ENCODE data around the gene CD81.

GRCh38 chr11:2394818-2395105 lies 17.7 kb downstream of the CD81 start:
- TF ChIP-seq, protein P1, sequence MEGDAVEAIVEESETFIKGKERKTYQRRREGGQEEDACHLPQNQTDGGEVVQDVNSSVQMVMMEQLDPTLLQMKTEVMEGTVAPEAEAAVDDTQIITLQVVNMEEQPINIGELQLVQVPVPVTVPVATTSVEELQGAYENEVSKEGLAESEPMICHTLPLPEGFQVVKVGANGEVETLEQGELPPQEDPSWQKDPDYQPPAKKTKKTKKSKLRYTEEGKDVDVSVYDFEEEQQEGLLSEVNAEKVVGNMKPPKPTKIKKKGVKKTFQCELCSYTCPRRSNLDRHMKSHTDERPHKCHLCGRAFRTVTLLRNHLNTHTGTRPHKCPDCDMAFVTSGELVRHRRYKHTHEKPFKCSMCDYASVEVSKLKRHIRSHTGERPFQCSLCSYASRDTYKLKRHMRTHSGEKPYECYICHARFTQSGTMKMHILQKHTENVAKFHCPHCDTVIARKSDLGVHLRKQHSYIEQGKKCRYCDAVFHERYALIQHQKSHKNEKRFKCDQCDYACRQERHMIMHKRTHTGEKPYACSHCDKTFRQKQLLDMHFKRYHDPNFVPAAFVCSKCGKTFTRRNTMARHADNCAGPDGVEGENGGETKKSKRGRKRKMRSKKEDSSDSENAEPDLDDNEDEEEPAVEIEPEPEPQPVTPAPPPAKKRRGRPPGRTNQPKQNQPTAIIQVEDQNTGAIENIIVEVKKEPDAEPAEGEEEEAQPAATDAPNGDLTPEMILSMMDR (conservative IDR thresholded peaks at IDR 0.05; ENCODE audit: low read depth in 2 of 2), result no peak
- TF ChIP-seq EZH2 (IDR thresholded peaks at IDR 0.05; ENCODE audit: low read depth, unreplicated experiment), result no peak
- no peak for TF ChIP-seq POLR2AphosphoS5 (IDR thresholded peaks at IDR 0.05; ENCODE audit: low read depth)
- no peak for TF ChIP-seq ZNF331 (CRISPR knock-in tag; IDR thresholded peaks at IDR 0.05; ENCODE audit: low read depth)
- TF ChIP-seq, protein P2, sequence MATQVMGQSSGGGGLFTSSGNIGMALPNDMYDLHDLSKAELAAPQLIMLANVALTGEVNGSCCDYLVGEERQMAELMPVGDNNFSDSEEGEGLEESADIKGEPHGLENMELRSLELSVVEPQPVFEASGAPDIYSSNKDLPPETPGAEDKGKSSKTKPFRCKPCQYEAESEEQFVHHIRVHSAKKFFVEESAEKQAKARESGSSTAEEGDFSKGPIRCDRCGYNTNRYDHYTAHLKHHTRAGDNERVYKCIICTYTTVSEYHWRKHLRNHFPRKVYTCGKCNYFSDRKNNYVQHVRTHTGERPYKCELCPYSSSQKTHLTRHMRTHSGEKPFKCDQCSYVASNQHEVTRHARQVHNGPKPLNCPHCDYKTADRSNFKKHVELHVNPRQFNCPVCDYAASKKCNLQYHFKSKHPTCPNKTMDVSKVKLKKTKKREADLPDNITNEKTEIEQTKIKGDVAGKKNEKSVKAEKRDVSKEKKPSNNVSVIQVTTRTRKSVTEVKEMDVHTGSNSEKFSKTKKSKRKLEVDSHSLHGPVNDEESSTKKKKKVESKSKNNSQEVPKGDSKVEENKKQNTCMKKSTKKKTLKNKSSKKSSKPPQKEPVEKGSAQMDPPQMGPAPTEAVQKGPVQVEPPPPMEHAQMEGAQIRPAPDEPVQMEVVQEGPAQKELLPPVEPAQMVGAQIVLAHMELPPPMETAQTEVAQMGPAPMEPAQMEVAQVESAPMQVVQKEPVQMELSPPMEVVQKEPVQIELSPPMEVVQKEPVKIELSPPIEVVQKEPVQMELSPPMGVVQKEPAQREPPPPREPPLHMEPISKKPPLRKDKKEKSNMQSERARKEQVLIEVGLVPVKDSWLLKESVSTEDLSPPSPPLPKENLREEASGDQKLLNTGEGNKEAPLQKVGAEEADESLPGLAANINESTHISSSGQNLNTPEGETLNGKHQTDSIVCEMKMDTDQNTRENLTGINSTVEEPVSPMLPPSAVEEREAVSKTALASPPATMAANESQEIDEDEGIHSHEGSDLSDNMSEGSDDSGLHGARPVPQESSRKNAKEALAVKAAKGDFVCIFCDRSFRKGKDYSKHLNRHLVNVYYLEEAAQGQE (IDR thresholded peaks at IDR 0.05; ENCODE audit: unreplicated experiment), result no peak
- TF ChIP-seq EZH2phosphoT487 (IDR thresholded peaks at IDR 0.05; ENCODE audit: unreplicated experiment), result no peak
- TF ChIP-seq ZNF462 (CRISPR knock-in tag; IDR thresholded peaks at IDR 0.05), result no peak
- no peak for TF ChIP-seq JUNB (IDR thresholded peaks at IDR 0.05; ENCODE audit: unreplicated experiment)
- TF ChIP-seq NANOG (IDR thresholded peaks at IDR 0.05; ENCODE audit: borderline replicate concordance), result no peak
- TF ChIP-seq ZNF114 (CRISPR knock-in tag; IDR thresholded peaks at IDR 0.05), result no peak
- TF ChIP-seq, protein P3, sequence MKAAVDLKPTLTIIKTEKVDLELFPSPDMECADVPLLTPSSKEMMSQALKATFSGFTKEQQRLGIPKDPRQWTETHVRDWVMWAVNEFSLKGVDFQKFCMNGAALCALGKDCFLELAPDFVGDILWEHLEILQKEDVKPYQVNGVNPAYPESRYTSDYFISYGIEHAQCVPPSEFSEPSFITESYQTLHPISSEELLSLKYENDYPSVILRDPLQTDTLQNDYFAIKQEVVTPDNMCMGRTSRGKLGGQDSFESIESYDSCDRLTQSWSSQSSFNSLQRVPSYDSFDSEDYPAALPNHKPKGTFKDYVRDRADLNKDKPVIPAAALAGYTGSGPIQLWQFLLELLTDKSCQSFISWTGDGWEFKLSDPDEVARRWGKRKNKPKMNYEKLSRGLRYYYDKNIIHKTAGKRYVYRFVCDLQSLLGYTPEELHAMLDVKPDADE (IDR thresholded peaks at IDR 0.05), result no peak
- no peak for TF ChIP-seq CREB1 (CRISPR knock-in tag; IDR thresholded peaks at IDR 0.05; ENCODE audit: low read depth)
